Breast epithelium (tissue), 4 donors: ENCODE measurements around the gene HDAC4. TPM values are rescaled to one million over a fixed set of nuclear protein-coding genes. Genes with fewer than 3 reads are reported as not detected.

ENCODE experiments used
- DNase-seq, 2 donors: peaks; one replicate each; pipeline ENCODE4 v3.0.0-alpha.2; 2019; ENCODE audit warnings: low spot score in 2 of 2
- H3K27ac ChIP-seq, 2 donors: fragments of 200-600 bp; sonication (generic) in 1 of 2; one replicate each; pipeline ENCODE4 v1.5.1; 2016 to 2019; ENCODE audit warnings: mild to moderate bottlenecking in 1 of 2
- H3K27me3 ChIP-seq, 2 donors: fragments of 200-600 bp; sonication (generic) in 1 of 2; one replicate each; pipeline versions ENCODE4 v1.5.1 to v1.6.0; 2017 to 2019; ENCODE audit warnings: control low read depth in 1 of 2, mild to moderate bottlenecking in 1 of 2
- H3K36me3 ChIP-seq: fragments of 200-600 bp; one replicate; pipeline ENCODE4 v1.5.1; 2019
- H3K4me1 ChIP-seq, 2 donors: fragments of 200-600 bp; sonication (generic); one replicate each; pipeline ENCODE4 v1.5.1; 2016 to 2019; ENCODE audit warnings: control low read depth in 1 of 2
- H3K4me3 ChIP-seq, 3 donors: fragments of 200-600 bp; sonication (generic); 1 replicate in 2 of 3; 2 replicates in 1 of 3; pipeline ENCODE4 v1.5.1; 2016 to 2019; ENCODE audit warnings: mild to moderate bottlenecking in 3 of 3, moderate library complexity in 2 of 3
- H3K9me3 ChIP-seq, 2 donors: fragments of 200-600 bp; sonication (generic) in 1 of 2; one replicate each; pipeline ENCODE4 v1.5.1; 2016 to 2019; ENCODE audit warnings: control low read depth in 1 of 2
- POLR2A ChIP-seq: fragments of 450-650 bp; IDR thresholded peaks from one replicate; pipeline ENCODE4 v1.6.1; 2016; ENCODE audit warnings: antibody characterized with exemption, mild to moderate bottlenecking, moderate library complexity
- POLR2AphosphoS5 ChIP-seq, 3 donors: sonication (generic); formaldehyde crosslinking; IDR thresholded peaks; one replicate each; pipeline ENCODE4 v1.6.1; 2017; ENCODE audit warnings: antibody characterized with exemption in 3 of 3
- intact Hi-C: fragments of 100-400 bp; cut with DNase I; formaldehyde crosslinking; loops from one replicate; pipeline ENCODE4 v1.15.1; 2023; ENCODE audit warnings: low total_unique reads
- total RNA-seq, 3 donors: library from RNA; depleted of rRNA; stranded (reverse); fragments of >200 nt; gene quantifications; one replicate each; pipeline ENCODE4 v1.1.0, GENCODE V29; 2016
- TF ChIP-seq, protein P1 (sequence below), 3 donors: fragments of 450-650 bp; IDR thresholded peaks; one replicate each; pipeline ENCODE4 v1.5.1; 2016 to 2017; ENCODE audit warnings: antibody characterized with exemption in 3 of 3, mild to moderate bottlenecking in 3 of 3, moderate library complexity in 3 of 3

Gene HDAC4
- total RNA-seq, 3 donors from 2014 or later: 20.3 to 36.0 (median 32.8) TPM

DNA sequence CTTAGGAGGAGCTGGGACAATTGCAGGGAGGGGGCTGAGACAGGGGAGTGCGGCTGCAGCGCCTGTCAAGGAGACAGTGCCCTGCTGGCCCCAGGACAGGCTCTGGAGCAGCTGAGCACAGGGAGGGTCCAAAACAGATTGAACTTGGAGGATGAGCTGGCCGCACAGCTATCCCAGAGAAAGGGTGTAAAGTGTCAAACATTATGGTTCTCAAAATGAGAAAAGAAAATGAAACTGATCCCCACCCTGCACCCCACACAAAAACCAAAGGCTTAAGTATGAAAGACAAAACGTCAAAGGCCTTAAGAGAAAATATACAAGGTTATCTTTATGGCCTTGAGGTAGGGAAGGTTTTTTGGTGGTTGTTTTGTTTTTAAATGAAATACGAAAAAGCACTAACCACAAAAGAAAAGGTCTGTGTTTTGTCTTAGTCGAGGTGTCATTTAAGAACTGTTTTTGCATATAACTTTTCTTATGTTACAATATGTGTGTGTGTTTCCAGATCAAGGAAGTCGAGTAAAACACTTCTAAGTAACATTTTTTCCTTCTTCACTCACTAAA is 111.8 kb downstream of the HDAC4 start:
- DNase-seq: no peak

DNA sequence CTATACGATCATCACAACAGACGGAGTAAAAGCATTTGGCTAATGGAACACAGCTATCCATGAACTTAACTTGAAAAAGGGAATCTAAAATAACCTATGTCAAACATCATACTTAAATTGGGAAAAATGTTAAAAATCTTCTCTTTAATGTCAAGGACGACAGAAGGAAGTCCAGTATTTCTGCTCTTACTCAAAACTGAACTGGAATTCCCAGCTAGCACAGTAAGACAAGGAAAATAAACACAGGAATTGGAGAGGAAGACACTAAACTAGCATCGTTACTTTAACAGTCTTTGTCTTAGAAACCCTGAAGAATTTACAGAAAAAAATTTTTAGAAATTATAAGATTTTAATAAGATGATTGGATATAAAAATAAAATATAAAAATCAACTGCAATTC is 112.6 kb downstream of the HDAC4 start:
- Histone ChIP-seq H3K4me1 (no peaks in the 10 kb centered on the region), H3K27me3 (no peaks in the 10 kb centered on the region), H3K36me3 (no peaks in the 10 kb centered on the region), H3K4me3 (no peak overlapping the region), H3K27ac (no peak overlapping the region), H3K9me3 (no peaks in the 10 kb centered on the region)
- DNase-seq: no peak
- TF ChIP-seq, protein P1, sequence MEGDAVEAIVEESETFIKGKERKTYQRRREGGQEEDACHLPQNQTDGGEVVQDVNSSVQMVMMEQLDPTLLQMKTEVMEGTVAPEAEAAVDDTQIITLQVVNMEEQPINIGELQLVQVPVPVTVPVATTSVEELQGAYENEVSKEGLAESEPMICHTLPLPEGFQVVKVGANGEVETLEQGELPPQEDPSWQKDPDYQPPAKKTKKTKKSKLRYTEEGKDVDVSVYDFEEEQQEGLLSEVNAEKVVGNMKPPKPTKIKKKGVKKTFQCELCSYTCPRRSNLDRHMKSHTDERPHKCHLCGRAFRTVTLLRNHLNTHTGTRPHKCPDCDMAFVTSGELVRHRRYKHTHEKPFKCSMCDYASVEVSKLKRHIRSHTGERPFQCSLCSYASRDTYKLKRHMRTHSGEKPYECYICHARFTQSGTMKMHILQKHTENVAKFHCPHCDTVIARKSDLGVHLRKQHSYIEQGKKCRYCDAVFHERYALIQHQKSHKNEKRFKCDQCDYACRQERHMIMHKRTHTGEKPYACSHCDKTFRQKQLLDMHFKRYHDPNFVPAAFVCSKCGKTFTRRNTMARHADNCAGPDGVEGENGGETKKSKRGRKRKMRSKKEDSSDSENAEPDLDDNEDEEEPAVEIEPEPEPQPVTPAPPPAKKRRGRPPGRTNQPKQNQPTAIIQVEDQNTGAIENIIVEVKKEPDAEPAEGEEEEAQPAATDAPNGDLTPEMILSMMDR (IDR thresholded peaks at IDR 0.05): no peak
- TF ChIP-seq POLR2AphosphoS5 (IDR thresholded peaks at IDR 0.05) (no peak), POLR2A (no peak)
- intact Hi-C loops: no loop called here

More for the DNA sequence above, 111.8 kb downstream of the HDAC4 start:
- Histone ChIP-seq H3K9me3 (no peaks in the 10 kb centered on the region), H3K4me3 (no peak overlapping the region), H3K27me3 (no peaks in the 10 kb centered on the region), H3K4me1 (no peaks in the 10 kb centered on the region), H3K36me3 (no peaks in the 10 kb centered on the region), H3K27ac (no peak overlapping the region)
- TF ChIP-seq POLR2AphosphoS5 (IDR thresholded peaks at IDR 0.05) (no peak), POLR2A (no peak)
- TF ChIP-seq, protein P1 (IDR thresholded peaks at IDR 0.05): no peak
- intact Hi-C loops: no loop called here

DNA sequence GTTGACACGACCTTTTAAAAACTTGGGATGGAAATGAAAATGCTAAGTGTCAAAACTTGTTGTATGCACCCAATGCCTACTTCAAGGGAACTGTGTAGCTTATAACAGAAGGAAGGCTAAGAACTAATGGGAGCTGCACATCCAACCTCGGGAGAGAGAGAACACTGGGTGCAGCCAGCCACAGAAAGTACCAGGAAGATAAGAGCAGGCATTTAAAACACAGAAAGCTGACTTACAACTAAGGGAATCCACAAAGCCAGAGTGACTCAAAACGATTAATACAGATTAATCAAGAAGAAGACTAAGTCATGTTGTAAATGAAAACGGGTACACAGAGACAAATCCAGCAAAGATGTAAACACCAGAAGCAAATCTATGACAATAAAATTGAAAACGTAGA is 113.4 kb downstream of the HDAC4 start:
- no peak for TF ChIP-seq POLR2AphosphoS5 (IDR thresholded peaks at IDR 0.05)
- no peak for TF ChIP-seq POLR2A
- TF ChIP-seq, protein P1 (IDR thresholded peaks at IDR 0.05): no peak
- DNase-seq: no peak
- Histone ChIP-seq H3K27me3 (no peaks in the 10 kb centered on the region), H3K9me3 (no peaks in the 10 kb centered on the region), H3K4me1 (no peaks in the 10 kb centered on the region), H3K4me3 (no peak overlapping the region), H3K36me3 (no peaks in the 10 kb centered on the region), H3K27ac (no peak overlapping the region)
- intact Hi-C loops: no loop called here

DNA sequence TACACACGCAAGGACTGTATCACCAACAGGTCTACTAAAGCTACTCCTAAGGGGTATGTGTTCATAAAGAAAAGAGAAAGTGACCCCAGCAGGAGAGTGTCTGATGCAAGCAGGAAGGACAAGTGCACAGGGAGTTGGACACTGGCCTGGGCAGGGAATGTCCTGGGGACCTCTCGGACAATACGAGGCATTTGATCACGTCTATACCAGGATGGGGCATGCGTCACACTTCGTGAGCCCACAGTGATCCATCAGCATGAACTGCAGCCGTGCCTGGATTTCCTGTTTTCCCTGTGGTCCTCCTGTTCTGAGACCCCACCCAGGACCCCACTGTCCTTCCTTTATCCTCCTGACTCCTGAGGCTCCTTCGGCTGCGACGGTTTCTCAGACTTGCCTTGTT is 113.9 kb downstream of the HDAC4 start:
- DNase-seq: no peak
- no peaks in the 10 kb centered on the region for H3K4me1 ChIP-seq
- no peaks in the 10 kb centered on the region for H3K9me3 ChIP-seq
- no peaks in the 10 kb centered on the region for H3K27me3 ChIP-seq
- no peak overlapping the region for H3K4me3 ChIP-seq
- no peaks in the 10 kb centered on the region for H3K36me3 ChIP-seq
- no peak for TF ChIP-seq POLR2AphosphoS5 (IDR thresholded peaks at IDR 0.05)
- TF ChIP-seq, protein P1 (IDR thresholded peaks at IDR 0.05): no peak
- no peak for TF ChIP-seq POLR2A
- H3K27ac ChIP-seq: no peak overlapping the region
- intact Hi-C loops: no loop called here

DNA sequence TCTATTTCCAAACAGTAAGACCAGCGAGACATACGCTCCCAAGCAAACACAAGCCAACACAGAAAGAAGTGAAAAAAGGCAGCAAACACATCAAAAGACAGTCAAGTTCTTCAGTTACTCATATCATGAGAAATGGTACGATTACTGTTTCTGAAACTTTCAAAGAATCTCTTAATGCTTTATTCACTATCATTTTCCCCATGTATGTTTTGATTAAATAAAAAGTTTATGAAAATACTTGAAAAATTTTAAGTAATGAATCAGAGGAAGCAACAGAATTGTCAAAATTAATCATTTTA is 114.9 kb downstream of the HDAC4 start:
- DNase-seq: no peak
- no peaks in the 10 kb centered on the region for H3K4me1 ChIP-seq
- no peaks in the 10 kb centered on the region for H3K9me3 ChIP-seq
- no peak for TF ChIP-seq POLR2A
- no peak overlapping the region for H3K4me3 ChIP-seq
- no peaks in the 10 kb centered on the region for H3K27me3 ChIP-seq
- H3K36me3 ChIP-seq: no peaks in the 10 kb centered on the region
- intact Hi-C loops: no loop called here
- H3K27ac ChIP-seq: no peak overlapping the region
